GM19463 (cell line): ENCODE data around the gene ISM1.
A peak's percentile ranks its signal among the peaks of the same experiment; 100 is the strongest.

ENCODE experiments used
- ATAC-seq: cut with Tn5 transposase; IDR thresholded peaks from one replicate; pipeline ENCODE4 v1.9.1; 2021; ENCODE audit warnings: mild to moderate bottlenecking, moderate library complexity; ENCODE audit not compliant: unreplicated experiment

Gene ISM1

DNA sequence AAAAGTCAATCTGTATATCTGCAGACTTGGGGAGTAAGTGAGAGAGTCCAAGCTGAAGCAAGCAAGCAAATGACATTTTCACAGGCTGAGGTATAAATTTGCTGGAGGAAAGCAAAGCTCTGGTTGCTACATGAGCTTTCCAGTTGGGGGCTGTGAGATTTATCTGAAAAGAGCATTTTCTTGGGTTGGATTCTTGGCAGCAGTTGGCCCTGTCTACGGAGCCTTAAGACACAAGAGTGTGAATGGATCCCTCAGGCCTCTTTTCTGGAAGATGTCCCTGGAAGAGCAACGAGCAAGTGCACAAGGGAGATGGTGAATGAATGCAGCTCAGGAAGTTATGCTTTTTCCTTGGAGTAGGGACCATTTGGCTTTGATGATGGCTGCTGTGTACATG is 30.8 kb downstream of the ISM1 start:
- ATAC-seq: no peak

DNA sequence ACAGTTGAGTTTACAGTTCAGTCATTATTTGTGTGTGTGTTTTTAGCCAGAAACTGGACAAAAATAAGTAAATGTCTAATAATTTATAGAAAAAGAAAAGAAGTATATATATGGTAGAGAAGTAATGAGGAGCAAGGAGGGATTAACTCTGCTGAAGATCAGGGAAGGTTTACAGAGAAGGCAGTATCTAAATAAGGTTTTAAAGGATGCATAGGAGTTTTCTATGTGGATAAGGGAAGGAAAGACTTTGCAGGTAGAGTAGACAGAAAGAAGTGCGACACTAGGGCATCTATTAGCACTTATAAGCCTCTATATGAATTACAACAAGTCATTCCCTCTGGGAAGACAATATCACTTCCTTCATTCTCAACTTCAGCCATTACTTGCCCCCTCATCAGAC is 34.3 kb downstream of the ISM1 start:
- no peak for ATAC-seq

DNA sequence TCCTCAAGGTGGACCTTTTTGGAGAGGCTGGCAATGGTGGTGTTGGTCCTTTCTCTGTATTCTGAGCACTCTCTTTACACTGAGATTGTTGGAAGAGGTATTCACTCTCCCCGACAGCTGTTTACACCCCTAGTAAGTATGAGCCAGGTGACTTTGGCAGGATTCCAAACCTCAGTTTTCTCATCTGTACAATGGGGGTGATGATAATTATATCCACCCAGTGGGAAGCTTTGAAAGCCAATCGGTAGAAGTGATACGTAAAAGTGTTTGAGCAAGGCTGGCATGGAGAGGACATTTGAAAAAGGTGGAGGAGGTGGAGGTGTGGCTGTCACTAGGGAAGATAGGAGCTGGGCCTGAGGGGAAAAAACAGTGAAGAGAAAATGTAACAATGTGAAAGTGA is 35.5 kb downstream of the ISM1 start:
- ATAC-seq: no peak

DNA sequence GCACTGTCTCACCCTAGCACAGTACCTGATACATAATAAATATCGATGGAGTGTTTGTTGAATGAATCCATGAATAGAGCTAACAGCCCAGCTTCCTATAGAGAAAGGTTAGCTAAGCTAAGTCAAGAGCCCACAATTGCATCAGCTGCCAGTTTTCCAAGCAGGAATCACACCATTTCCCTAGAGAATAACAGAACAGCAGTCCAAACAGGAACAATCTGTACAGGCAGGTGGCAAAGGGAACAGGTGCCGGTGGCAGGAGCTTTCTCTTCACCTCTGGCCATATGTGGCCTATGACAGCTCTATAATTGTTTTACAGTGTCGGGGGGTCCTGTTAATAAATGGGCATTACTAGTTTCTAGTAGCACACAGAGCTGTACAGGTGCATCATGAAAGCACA is 38.8 kb downstream of the ISM1 start:
- no peak for ATAC-seq

DNA sequence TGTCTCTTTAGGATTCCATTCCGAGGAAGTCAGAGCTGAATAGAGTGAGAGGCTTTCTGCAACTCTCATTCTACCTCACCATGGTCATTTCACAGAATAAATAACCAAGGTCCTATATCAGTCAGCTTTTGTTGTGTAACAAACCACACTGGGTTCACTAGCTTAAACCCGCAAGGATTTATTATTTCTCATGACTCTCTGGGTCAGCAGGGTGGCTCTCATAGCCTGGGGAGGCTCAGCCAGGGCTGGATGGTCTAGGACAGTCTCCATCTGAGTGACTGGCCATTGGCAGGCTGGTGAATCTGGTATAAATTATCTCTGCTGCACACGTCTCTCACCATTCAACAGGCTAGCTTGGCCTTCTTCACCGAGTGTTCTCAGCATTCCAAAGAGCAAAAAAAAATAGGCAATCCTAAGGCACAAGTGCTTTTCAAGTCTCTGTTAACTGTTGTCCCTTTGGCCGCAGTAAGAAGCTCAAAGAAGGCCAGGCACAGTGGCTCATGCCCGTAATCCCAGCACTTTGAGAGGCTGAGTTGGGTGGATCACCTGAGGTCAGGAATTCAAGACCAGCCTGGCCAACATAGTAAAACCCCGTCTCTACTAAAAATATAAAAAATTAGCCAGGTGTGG is 39.7 kb downstream of the ISM1 start:
- ATAC-seq: peak; percentile 49

DNA sequence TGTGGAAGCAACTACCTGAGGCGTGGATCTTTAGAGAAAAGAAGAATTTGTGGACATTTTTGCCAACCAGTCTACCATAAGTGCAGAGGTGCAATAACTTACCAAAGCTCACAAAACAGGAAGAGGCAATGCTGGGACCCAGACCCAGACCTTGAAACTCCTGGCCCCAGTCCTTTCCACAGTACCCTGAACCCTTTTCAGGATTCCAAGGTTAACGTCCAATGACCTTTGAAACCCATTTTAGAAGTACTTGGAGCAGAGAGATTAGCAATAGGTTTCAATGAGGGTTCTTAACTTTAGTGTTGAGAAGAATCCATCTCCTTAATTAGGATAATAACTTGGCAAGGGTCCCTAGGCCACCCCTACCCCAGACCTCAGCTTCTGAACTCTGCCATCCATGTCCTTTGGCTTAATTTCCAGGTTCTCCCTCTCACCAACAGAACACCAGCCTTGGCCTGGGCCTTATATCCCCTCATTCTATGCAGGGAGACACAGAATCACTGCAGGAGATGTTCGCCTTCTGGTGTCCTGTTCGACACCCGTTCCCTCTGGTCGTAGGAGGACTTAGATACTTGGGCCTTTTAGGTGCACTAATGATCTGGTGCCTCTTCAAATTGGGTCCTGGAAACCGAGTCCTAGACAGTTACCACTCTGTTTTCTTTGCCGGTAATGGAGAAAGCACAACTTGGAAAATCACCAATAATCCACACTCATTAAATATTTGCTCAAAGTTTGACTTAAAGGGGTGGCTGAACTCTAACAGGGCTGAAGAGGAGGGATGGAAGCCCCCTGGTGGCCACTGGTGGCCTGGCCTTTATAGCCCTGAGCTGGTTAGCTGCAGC is 40.6 kb downstream of the ISM1 start:
- no peak for ATAC-seq

DNA sequence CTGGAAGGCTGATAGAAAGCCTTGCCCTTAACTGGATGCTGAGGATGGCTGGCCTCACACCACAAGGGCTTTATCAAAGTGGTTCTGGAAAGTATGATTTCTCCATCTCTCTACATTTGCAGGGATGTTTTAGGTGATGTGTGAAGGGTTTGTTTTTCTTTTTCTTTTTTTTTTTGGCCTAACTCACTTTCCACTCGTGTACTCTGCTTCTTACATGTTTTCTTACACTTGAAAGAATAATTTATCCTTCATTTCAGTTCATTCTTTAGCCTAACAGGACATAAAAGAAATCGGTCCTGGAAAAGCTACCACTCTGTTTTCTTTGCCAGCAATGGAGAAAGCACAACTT is 41.2 kb downstream of the ISM1 start:
- ATAC-seq: no peak

DNA sequence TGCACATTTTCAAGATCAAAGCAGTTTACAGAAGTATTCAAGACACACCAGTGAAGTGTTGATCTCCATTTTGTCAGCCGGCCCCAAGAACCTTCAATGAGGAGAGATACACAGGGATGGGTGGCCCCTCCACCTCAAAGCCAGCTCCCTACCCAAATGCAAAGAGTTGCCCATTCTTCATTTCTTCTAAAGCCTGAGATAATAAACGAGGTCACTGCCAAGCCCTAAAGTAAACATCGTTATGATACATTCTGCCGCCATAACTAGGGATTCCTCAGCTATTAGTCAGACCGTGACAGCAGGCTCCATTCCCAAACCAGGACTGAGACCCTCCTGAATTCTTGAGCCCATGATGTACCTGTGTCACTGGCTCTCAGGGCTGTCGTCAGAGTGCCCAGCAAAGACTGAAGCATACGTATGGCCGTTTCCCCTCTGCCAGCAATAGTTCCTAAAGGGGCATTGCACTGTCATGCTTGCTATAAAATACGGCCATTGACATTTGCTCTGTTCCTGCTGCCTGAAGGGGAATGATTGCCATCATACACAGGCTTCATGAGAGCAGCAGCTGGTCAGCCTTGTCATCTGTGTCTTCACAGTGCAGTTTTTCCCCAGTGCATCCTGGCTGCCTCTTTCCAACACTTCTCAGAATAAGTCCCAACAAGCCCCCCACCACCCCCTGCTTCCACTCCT is 41.7 kb downstream of the ISM1 start:
- ATAC-seq: no peak

DNA sequence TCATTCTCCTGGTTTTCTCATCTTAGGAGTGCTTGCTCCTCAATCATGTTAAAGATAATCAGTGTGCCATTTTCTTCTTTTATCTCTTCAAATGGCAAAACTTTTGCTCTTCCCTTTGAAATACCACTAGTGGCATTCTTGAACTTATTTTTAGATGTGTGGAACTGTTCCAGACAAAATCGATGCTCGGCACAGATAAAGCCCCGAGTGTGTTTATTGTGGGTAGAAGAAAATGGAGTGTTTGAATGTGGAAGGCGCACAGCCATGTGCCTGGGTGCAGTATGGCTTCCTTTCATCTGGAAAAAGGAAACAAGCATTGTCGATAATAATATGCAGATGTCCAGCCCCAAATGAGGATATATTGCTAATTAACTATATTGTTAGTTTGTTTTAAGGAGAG is 42.4 kb downstream of the ISM1 start:
- no peak for ATAC-seq

DNA sequence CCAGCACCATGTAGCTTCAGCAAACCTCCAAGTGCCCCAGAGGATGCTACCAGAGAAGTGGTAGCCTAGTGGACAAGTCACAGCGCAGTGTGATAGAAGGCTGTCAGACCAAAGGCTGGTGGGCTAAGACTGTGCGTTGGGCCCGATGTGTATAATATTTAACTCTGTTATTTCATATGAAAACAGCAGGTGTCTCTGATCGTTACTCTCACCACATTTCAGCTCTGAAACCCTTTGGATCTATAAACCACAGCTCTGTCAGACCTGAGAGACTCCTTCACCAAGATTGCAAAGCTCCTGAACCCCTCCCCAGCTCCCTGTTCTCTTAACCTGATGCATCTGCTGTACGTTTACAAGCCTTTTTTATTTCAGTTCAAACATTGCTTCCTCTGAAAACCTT is 43.8 kb downstream of the ISM1 start:
- no peak for ATAC-seq

DNA sequence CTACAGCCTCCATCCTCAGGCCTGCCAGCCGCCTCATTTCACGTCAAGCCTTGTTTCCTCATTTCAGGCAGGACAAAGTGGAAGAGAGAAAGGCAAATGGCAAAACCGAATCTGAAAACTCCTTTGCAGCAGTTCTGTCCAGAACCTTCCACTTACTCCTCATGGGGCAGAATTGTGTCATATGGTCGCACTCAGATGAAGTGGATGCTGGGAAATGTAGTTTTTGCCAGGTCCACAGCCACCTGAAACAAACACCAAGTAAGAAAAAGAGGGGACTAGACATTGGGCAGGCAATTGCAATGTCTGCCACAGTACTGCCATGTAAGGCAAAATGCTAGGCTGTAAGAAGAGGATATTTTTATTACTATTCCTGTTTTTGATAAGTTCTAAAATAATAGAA is 44.9 kb downstream of the ISM1 start:
- ATAC-seq: no peak

DNA sequence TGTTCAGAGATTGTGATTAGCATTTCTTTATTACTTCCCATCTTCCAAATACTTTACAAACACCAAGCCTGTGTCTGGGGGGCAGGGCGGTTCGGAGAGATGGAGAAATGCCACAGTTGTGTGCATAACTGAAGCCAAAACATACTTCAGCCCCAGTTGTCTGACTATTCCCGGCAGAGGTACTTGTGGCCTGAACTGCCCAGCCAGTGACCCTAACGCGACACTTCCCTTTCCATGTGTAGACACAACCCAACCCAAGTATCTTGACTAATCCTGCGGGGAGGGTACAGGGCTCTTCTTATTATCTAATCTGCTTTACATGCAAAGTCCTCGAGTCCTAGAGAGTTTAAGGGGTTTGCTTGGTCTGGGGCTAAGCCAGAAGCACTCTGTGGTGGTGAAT is 46.2 kb downstream of the ISM1 start:
- no peak for ATAC-seq

DNA sequence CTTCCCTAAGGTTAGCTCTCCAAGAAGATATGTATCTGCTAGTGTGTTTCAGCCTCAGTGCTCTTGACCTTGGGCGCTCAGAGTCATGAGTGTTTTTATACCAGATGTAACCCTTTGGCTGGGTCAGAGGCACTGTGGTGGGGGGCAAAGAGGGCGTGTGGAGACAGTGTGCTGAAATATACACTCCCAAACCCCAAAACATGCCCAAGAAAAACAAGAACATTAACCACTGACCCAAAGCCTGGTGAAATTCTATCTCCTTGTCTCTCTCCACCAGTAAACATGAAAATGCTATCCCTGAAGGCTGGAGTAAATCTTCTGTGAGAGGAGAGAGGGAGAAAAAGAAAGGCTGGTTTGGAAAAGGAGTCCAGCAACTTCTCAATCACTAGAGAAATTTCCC is 47.9 kb downstream of the ISM1 start:
- ATAC-seq: no peak

DNA sequence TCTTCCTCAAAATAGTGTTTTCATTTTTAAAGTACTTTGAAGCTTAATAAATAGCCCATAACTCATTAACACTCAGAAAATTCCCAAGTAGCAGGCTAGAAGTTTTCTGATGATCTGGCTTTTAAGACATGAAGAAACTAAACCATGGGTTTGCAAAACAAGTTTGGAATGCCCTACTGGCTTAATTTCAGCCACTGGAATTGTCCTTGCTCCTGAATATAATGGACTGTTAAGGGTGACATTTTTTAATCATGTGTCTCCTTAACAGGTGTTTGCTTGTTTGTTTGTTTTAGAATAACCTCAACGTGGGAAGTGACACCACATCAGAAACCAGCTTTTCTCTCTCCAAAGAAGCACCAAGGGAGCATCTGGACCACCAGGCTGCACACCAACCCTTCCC is 49.1 kb downstream of the ISM1 start:
- ATAC-seq: no peak

DNA sequence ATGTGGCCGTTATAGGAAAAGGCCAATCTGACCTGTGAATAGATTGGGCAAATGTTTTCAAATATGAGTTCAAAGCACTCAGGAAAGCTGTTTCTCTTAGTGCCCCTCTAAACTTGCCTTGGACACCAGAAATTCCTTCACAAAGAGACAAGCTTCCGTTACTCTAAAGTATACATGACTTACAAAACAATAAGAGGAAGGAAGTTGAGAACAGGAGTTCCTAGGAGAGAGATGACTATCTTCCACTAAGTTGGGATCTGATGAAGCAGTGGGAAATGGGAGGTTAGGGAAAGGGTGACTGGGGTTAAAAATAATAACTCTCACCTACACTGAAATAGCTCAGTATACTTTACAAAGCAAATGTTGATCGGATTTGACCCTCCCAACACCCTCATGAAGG is 50.0 kb downstream of the ISM1 start:
- no peak for ATAC-seq

DNA sequence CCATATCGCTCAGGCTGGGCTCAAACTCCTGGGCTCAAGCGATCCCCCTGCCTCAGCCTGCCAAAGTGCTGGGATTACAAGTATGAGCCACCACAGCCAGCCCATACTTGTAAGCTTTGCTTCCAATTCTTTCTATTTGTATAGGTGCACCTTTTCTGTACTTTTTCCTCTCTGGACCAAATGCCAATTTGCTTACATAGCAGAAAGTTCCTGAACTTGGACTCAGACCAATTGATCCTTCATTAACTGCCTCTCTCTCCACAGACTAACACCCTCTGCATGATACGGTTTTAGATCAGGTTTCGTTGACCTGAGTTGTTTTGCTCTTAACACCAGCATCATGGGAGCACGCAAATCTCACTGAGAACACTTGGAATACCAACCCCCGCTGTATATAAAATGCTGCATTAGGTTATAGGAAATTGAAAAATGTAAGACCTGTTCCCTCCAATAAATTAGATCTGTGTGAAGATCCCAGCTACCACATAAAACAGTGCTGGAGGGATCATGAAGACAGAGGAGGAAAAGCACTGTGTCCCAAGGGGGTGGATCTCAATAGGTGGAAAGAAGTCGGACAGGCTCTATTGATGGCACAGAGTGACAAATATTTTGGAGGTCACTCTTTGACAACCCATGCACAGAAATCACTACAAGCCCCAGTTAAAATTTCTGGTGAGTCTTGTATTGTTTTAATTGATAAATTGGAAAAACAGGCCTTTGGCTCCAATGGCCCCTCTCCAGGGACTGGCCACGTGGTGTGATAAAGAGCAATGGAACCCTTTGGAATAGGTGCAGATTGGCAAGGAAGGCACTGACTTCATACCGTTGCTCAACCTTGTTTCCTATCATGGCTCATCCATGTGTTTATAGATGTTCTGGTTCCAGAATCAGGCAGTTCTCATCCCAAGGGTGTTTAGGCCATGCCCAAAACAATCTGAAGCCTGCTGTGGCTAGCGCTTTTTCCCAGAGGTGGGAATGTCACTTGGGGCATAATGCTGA is 51.2 kb downstream of the ISM1 start:
- ATAC-seq: no peak

DNA sequence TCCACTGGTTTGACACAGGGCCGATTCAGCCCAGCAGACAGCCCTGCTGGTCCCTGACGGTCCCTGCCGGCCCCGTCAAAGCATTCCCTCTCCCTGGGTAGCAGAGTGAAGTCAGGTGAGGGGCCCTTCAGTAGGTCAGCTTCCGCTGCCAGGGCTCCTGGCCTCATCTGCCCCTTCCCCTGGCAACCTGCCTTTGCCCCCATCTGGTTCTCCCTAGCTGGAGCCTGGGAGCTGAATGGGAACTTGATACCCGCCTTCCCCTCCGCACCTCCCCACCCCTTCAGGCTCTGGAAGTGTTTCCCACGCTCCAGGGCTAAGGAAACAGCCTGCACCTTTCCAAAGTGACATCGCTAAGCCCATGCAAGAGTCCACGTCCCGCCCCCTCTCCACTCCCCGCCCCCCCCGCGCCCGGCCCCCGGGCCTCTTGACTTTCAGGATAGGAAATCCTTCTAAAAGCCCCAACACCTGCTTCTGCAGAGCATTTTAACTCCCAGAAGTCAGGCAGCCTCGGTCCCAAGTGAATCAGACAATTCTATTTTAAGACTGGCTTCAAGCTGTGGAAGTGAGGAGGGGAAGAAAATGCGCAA is 53.3 kb downstream of the ISM1 start:
- ATAC-seq: no peak

DNA sequence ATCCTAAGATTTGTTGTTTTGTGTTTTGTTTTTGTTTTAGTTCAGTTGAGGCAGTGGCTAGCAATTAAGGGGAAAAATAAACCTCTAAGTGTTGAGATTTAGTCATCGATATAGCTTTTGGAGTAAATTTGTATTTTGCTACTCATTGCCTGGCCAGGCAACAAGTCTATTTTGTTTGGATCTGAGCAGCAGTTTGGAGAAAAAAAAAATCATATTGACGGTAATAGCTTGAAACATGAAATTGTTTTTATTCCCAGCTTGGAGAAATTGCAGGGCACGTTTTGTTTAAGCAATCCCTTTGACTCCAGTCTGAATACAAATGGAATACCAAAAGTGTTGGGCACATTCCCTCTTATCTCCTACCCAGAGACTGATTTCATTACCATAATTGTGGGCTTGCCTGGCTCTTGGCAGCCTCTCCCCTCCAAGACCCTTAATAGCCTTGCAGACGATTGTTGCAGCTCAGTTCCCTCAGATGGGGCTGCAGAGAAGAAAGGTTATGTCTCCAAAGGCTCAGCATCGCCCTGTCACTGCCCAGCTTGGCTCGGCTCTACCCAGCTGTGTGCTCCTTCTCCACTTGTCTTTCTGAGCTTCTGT is 56.0 kb downstream of the ISM1 start:
- no peak for ATAC-seq

DNA sequence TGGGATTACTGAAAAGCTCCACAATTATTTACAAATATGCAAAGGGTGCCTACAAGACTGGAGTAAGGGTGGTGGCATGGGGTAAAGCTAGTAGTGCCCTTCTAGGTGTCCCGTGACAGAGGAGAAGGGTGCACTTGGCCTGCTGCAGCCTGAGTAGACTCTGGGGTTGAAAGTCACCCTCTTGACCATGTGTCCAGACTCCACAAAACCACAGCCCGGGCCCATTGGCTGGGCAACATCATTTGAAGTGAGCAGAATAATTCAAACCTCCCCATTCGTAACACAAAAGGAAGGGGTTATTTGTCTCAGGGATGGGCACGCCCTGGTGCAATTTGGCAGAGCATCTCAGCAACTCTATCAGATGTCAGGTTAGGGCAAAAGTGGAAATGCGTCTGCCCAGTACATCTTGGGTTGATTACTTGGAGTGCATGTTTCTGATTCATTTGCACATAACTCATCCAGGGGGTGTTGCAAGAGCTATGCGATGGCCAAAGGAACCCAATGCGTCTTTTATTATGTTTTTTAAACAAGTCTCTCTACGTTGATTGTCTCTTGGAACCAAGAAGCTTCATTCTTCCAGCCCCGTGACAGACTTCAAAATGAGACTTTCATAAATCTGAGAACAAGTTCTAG is 56.7 kb downstream of the ISM1 start:
- no peak for ATAC-seq
